SH-SY5Y (cell line): Measurements from ENCODE around the gene HSPE1.

Source experiments
- GATA2 ChIP-seq: IDR thresholded peaks from 2 replicates; pipeline ENCODE4 v1.6.1; 2011; ENCODE audit warnings: mild to moderate bottlenecking, low read depth, low read length
- GATA3 ChIP-seq: IDR thresholded peaks from 2 replicates; pipeline ENCODE4 v1.6.1; 2011; ENCODE audit warnings: low read depth, mild to moderate bottlenecking, low read length, moderate library complexity

GRCh38 chr2:197515315-197515738 is 15.1 kb downstream of the HSPE1 start:
- TF ChIP-seq GATA2 (peak; percentile 38), GATA3 (peak; percentile 26; the same call in 1 of the 2 replicates)
